ENCODE data around the gene SLC25A34.

The SLC25A34 gene

GRCh38 chr1:15758953-15759661, 23.0 kb downstream of the SLC25A34 start:
- H3K4me3 ChIP-seq (ENCODE audit: low read depth, low read length): peak overlapping the region; percentile 94
- peak overlapping the region; percentile 73 for H2AFZ ChIP-seq (ENCODE audit: insufficient read depth, low read length, poor library complexity)
- H3K18ac ChIP-seq (ENCODE audit: low read length): peak overlapping the region; percentile 73
- H2BK120ac ChIP-seq (ENCODE audit: insufficient read depth, low read length, poor library complexity): peak overlapping the region; percentile 88
- DNase-seq: peak; percentile 68 to 78
- peaks cover 2% of the 10 kb centered on the region for H3K9me3 ChIP-seq (ENCODE audit: insufficient read depth, low read depth, low read length)
- peaks cover 27% of the 10 kb centered on the region for H3K79me1 ChIP-seq (ENCODE audit: low read length)
- H2BK12ac ChIP-seq (ENCODE audit: low read length): peak overlapping the region; percentile 24
- peaks cover 23% of the 10 kb centered on the region for H3K79me2 ChIP-seq (ENCODE audit: control insufficient read depth, insufficient read depth, low read length, poor library complexity)
- H4K12ac ChIP-seq (ENCODE audit: low read depth, low read length): peak overlapping the region; percentile 37
- H4K91ac ChIP-seq (ENCODE audit: low read depth, low read length): peak overlapping the region; percentile 99
- peak overlapping the region; percentile 97 for H4K8ac ChIP-seq (ENCODE audit: low read depth, low read length)
- no CpG with 5 or more reads among the region's 58 CpGs for WGBS (ENCODE audit: extremely low coverage, insufficient coverage, insufficient read length)
- peaks cover 7% of the 10 kb centered on the region in 2 experiments for H3K36me3 ChIP-seq (ENCODE audit: control insufficient read depth in 1 of 2, insufficient read depth in 2 of 2, low read length in 2 of 2)
- no peaks in the 10 kb centered on the region for H3K27me3 ChIP-seq (ENCODE audit: insufficient read depth, low read length)
- H2BK5ac ChIP-seq (ENCODE audit: low read depth, low read length, poor library complexity): peak overlapping the region; percentile 97
- H3K9ac ChIP-seq (ENCODE audit: low read length): peak overlapping the region; percentile 99
- H3K23ac ChIP-seq (ENCODE audit: low read length): no peak overlapping the region
- peaks cover 14 to 29% of the 10 kb centered on the region in 2 experiments for H3K4me1 ChIP-seq (ENCODE audit: control insufficient read depth in 1 of 2, insufficient read depth in 2 of 2, low read length in 2 of 2)
- H3K4me2 ChIP-seq (ENCODE audit: low read length): peak overlapping the region; percentile 69
- peak overlapping the region; percentile 46 for H2AK5ac ChIP-seq (ENCODE audit: low read length)
- H3K27ac ChIP-seq (ENCODE audit: low read depth, low read length): peak overlapping the region; percentile 81
- peak overlapping the region; percentile 99 for H3K14ac ChIP-seq (ENCODE audit: low read length)
- H3K4ac ChIP-seq (ENCODE audit: low read depth, low read length): peak overlapping the region; percentile 97

GRCh38 chr1:15760520-15761211, 24.6 kb downstream of the SLC25A34 start:
- H3K79me1 ChIP-seq (ENCODE audit: low read length): peaks cover 27% of the 10 kb centered on the region
- WGBS (ENCODE audit: extremely low coverage, insufficient coverage, insufficient read length): no CpG with 5 or more reads among the region's 12 CpGs

GRCh38 chr1:15761366-15762128, 25.5 kb downstream of the SLC25A34 start:
- Histone ChIP-seq H2BK120ac (ENCODE audit: insufficient read depth, low read length, poor library complexity) (peak overlapping the region; percentile 5), H3K9ac (ENCODE audit: low read length) (no peak overlapping the region), H3K9me3 (ENCODE audit: insufficient read depth, low read depth, low read length) (peaks cover 2% of the 10 kb centered on the region)

More at GRCh38 chr1:15760520-15761211, 24.6 kb downstream of the SLC25A34 start:
- Histone ChIP-seq H3K4me3 (ENCODE audit: low read depth, low read length) (peak overlapping the region; percentile 54), H3K27ac (ENCODE audit: low read depth, low read length) (peak overlapping the region; percentile 81), H3K23ac (ENCODE audit: low read length) (no peak overlapping the region), H3K14ac (ENCODE audit: low read length) (peak overlapping the region; percentile 0), H3K4me1 (ENCODE audit: control insufficient read depth in 1 of 2, insufficient read depth in 2 of 2, low read length in 2 of 2) (peaks cover 14 to 29% of the 10 kb centered on the region in 2 experiments), H3K36me3 (ENCODE audit: control insufficient read depth in 1 of 2, insufficient read depth in 2 of 2, low read length in 2 of 2) (peaks cover 22 to 23% of the 10 kb centered on the region in 2 experiments), H3K4me2 (ENCODE audit: low read length) (peak overlapping the region; percentile 68), H3K9ac (ENCODE audit: low read length) (peak overlapping the region; percentile 54), H4K8ac (ENCODE audit: low read depth, low read length) (peak overlapping the region; percentile 5), H2BK12ac (ENCODE audit: low read length) (peak overlapping the region; percentile 5), H3K4ac (ENCODE audit: low read depth, low read length) (peak overlapping the region; percentile 93), H3K9me3 (ENCODE audit: insufficient read depth, low read depth, low read length) (peaks cover 2% of the 10 kb centered on the region), H2BK5ac (ENCODE audit: low read depth, low read length, poor library complexity) (peak overlapping the region; percentile 0), H3K27me3 (ENCODE audit: insufficient read depth, low read length) (no peaks in the 10 kb centered on the region), H4K91ac (ENCODE audit: low read depth, low read length) (peak overlapping the region; percentile 41), H3K18ac (ENCODE audit: low read length) (peak overlapping the region; percentile 4), H4K12ac (ENCODE audit: low read depth, low read length) (no peak overlapping the region), H2AFZ (ENCODE audit: insufficient read depth, low read length, poor library complexity) (no peak overlapping the region), H3K79me2 (ENCODE audit: control insufficient read depth, insufficient read depth, low read length, poor library complexity) (peaks cover 23% of the 10 kb centered on the region), H2BK120ac (ENCODE audit: insufficient read depth, low read length, poor library complexity) (peak overlapping the region; percentile 5), H2AK5ac (ENCODE audit: low read length) (no peak overlapping the region)
- DNase-seq: peak; percentile 49 to 64

GRCh38 chr1:15762546-15762945, 26.5 kb downstream of the SLC25A34 start:
- Histone ChIP-seq H3K36me3 (ENCODE audit: control insufficient read depth in 1 of 2, insufficient read depth in 2 of 2, low read length in 2 of 2) (peaks cover 36 to 40% of the 10 kb centered on the region in 2 experiments), H3K4me3 (ENCODE audit: low read depth, low read length) (no peak overlapping the region), H3K27ac (ENCODE audit: low read depth, low read length) (no peak overlapping the region), H3K79me2 (ENCODE audit: control insufficient read depth, insufficient read depth, low read length, poor library complexity) (peaks cover 23% of the 10 kb centered on the region), H3K23ac (ENCODE audit: low read length) (no peak overlapping the region), H2BK5ac (ENCODE audit: low read depth, low read length, poor library complexity) (no peak overlapping the region), H3K79me1 (ENCODE audit: low read length) (peaks cover 24% of the 10 kb centered on the region), H2BK120ac (ENCODE audit: insufficient read depth, low read length, poor library complexity) (no peak overlapping the region), H3K9me3 (ENCODE audit: insufficient read depth, low read depth, low read length) (no peaks in the 10 kb centered on the region), H3K4me2 (ENCODE audit: low read length) (no peak overlapping the region), H3K27me3 (ENCODE audit: insufficient read depth, low read length) (no peaks in the 10 kb centered on the region), H2BK12ac (ENCODE audit: low read length) (no peak overlapping the region), H2AFZ (ENCODE audit: insufficient read depth, low read length, poor library complexity) (no peak overlapping the region), H4K8ac (ENCODE audit: low read depth, low read length) (no peak overlapping the region), H3K4me1 (ENCODE audit: control insufficient read depth in 1 of 2, insufficient read depth in 2 of 2, low read length in 2 of 2) (peaks cover 10 to 25% of the 10 kb centered on the region in 2 experiments), H3K18ac (ENCODE audit: low read length) (no peak overlapping the region), H4K12ac (ENCODE audit: low read depth, low read length) (no peak overlapping the region), H3K14ac (ENCODE audit: low read length) (no peak overlapping the region), H2AK5ac (ENCODE audit: low read length) (no peak overlapping the region), H4K91ac (ENCODE audit: low read depth, low read length) (no peak overlapping the region), H3K9ac (ENCODE audit: low read length) (no peak overlapping the region), H3K4ac (ENCODE audit: low read depth, low read length) (peak overlapping the region; percentile 29)
- DNase-seq: peak; percentile 80 to 82
- WGBS (ENCODE audit: extremely low coverage, insufficient coverage, insufficient read length): no CpG with 5 or more reads among the region's 10 CpGs

More at GRCh38 chr1:15761366-15762128, 25.5 kb downstream of the SLC25A34 start:
- peaks cover 27% of the 10 kb centered on the region for H3K79me1 ChIP-seq (ENCODE audit: low read length)
- no peak overlapping the region for H3K27ac ChIP-seq (ENCODE audit: low read depth, low read length)
- no peak overlapping the region for H4K12ac ChIP-seq (ENCODE audit: low read depth, low read length)
- peak overlapping the region; percentile 7 for H3K18ac ChIP-seq (ENCODE audit: low read length)
- H2BK5ac ChIP-seq (ENCODE audit: low read depth, low read length, poor library complexity): no peak overlapping the region
- H3K27me3 ChIP-seq (ENCODE audit: insufficient read depth, low read length): no peaks in the 10 kb centered on the region
- peaks cover 23% of the 10 kb centered on the region for H3K79me2 ChIP-seq (ENCODE audit: control insufficient read depth, insufficient read depth, low read length, poor library complexity)
- no peak overlapping the region for H4K8ac ChIP-seq (ENCODE audit: low read depth, low read length)
- H2AK5ac ChIP-seq (ENCODE audit: low read length): no peak overlapping the region
- WGBS (ENCODE audit: extremely low coverage, insufficient coverage, insufficient read length): no CpG with 5 or more reads among the region's 8 CpGs
- H4K91ac ChIP-seq (ENCODE audit: low read depth, low read length): no peak overlapping the region
- H3K4me1 ChIP-seq (ENCODE audit: control insufficient read depth in 1 of 2, insufficient read depth in 2 of 2, low read length in 2 of 2): peaks cover 14 to 29% of the 10 kb centered on the region in 2 experiments
- H3K4me3 ChIP-seq (ENCODE audit: low read depth, low read length): no peak overlapping the region
- H2BK12ac ChIP-seq (ENCODE audit: low read length): no peak overlapping the region
- H3K36me3 ChIP-seq (ENCODE audit: control insufficient read depth in 1 of 2, insufficient read depth in 2 of 2, low read length in 2 of 2): peaks cover 29 to 30% of the 10 kb centered on the region in 2 experiments
- peak overlapping the region; percentile 93 for H3K4ac ChIP-seq (ENCODE audit: low read depth, low read length)
- H3K14ac ChIP-seq (ENCODE audit: low read length): peak overlapping the region; percentile 0
- H2AFZ ChIP-seq (ENCODE audit: insufficient read depth, low read length, poor library complexity): no peak overlapping the region
- peak overlapping the region; percentile 68 for H3K4me2 ChIP-seq (ENCODE audit: low read length)
- H3K23ac ChIP-seq (ENCODE audit: low read length): no peak overlapping the region
- DNase-seq: peak; percentile 64 to 65
